HS-27A (cell line): Measurements from ENCODE around the gene FOXO6.

Experiments used
- DNase-seq: peaks from one replicate; pipeline ENCODE4 v3.0.0-alpha.2; 2012; ENCODE audit warnings: low read depth, missing footprints

Gene FOXO6

GRCh38 chr1:41385398-41386195 is 24.4 kb downstream of the FOXO6 start:
- DNase-seq: no peak

GRCh38 chr1:41386196-41386663 is 25.0 kb downstream of the FOXO6 start:
- DNase-seq: no peak

GRCh38 chr1:41387667-41388091 is 26.4 kb downstream of the FOXO6 start:
- DNase-seq: no peak

GRCh38 chr1:41388510-41388909 is 27.3 kb downstream of the FOXO6 start:
- no peak for DNase-seq

- no peak for DNase-seq
Measured at GRCh38 chr1:41389009-41389408, 27.8 kb downstream of the FOXO6 start.

- no peak for DNase-seq
Measured at GRCh38 chr1:41390166-41390565, 28.9 kb downstream of the FOXO6 start.

GRCh38 chr1:41390573-41390972 is 29.3 kb downstream of the FOXO6 start:
- DNase-seq: no peak

- DNase-seq: no peak
Measured at GRCh38 chr1:41391834-41392527, 30.7 kb downstream of the FOXO6 start.

GRCh38 chr1:41392528-41392924 is 31.3 kb downstream of the FOXO6 start:
- no peak for DNase-seq

- no peak for DNase-seq
Measured at GRCh38 chr1:41393716-41394368, 32.6 kb downstream of the FOXO6 start.

GRCh38 chr1:41394369-41394744 is 33.1 kb downstream of the FOXO6 start:
- no peak for DNase-seq

- DNase-seq: no peak
Measured at GRCh38 chr1:41394959-41395956, 34.0 kb downstream of the FOXO6 start.

- DNase-seq: no peak
Measured at GRCh38 chr1:41396084-41396483, 34.9 kb downstream of the FOXO6 start.

- no peak for DNase-seq
Measured at GRCh38 chr1:41397020-41397419, 35.8 kb downstream of the FOXO6 start.

- no peak for DNase-seq
Measured at GRCh38 chr1:41397753-41398330, 36.6 kb downstream of the FOXO6 start.

GRCh38 chr1:41399145-41399795 is 38.0 kb downstream of the FOXO6 start:
- DNase-seq: no peak

GRCh38 chr1:41400225-41400624 is 39.0 kb downstream of the FOXO6 start:
- no peak for DNase-seq

GRCh38 chr1:41401899-41402298 is 40.7 kb downstream of the FOXO6 start:
- DNase-seq: no peak

- no peak for DNase-seq
Measured at GRCh38 chr1:41404308-41404761, 43.1 kb downstream of the FOXO6 start.

GRCh38 chr1:41407664-41408252 is 46.5 kb downstream of the FOXO6 start:
- DNase-seq: no peak
